ENCODE measurements around the gene SEZ6.

- TF ChIP-seq POLR2A (IDR thresholded peaks at IDR 0.05) (no peak), CTCF (IDR thresholded peaks at IDR 0.05) (no peak), POLR2AphosphoS5 (IDR thresholded peaks at IDR 0.05) (peak in 1 of 3 donors; percentile 49)
Measured at GRCh38 chr17:28937044-28937729, 68.6 kb downstream of the SEZ6 start.

Data from breast epithelium (tissue), 3 donors.